GM19193 (cell line): Measurements from ENCODE around the gene HSD11B2.

ENCODE experiments used
- POLR2A ChIP-seq: IDR thresholded peaks from 4 replicates; pipeline ENCODE4 v1.6.1; 2011; ENCODE audit not compliant: insufficient read depth, insufficient read length; ENCODE audit errors: extremely low read depth

The HSD11B2 gene

GRCh38 chr16:67460168-67460567, 29.2 kb downstream of the HSD11B2 start:
- no peak for TF ChIP-seq POLR2A

DNA sequence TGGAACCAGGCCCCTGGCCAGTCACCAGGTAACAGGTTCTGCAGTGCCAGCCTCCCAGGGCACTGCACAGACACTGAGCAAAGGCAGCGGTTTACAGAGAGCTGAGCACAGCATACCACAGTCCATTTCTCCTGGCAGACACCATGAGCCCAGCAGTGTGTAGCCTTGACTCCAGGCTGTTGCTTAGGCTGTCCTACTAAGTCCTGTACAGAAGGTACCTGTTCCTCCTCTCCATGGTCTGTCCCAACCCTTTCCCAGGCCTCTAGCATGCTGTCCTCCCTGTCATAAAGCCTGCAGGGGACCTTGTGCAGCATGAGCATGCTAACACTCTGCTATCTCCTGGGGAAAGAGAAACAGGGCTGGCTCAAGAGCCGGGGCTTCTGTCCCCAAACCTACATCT, 30.0 kb downstream of the HSD11B2 start:
- TF ChIP-seq POLR2A = no peak

DNA sequence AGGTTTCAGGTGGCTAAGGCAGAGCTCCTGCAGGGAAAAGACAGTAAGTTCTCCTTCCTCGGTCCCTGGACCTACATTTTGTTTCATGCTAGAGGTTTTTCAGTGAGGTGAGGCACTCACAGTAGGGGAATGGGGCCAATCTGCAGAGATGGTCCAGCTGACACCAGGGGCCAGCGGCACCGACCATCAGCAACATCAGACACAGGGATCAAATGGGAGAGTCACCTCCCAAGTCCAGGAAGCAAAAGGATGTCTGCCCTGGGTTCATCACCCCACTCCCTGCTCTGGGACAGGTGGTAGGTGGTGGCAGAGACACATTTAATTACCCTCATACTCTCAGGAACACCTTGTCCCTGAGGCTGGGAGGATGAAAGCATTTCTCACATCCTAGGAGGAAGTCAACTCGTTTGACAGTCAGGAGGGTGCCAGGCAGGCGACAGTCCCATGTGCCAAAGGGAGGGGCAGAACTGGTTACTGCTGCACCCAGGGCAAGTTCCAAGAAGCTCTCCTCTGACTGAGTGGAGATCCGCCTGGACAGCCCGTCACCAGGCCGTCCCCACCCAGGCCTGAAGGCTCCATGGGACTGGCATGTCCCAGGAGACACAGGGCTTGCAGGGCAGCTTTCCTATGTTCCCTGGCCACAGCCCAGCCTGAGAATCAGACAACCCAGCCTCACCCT, 30.8 kb downstream of the HSD11B2 start:
- TF ChIP-seq POLR2A = no peak

GRCh38 chr16:67462279-67462655, 31.3 kb downstream of the HSD11B2 start:
- TF ChIP-seq POLR2A = no peak

- no peak for TF ChIP-seq POLR2A
These were observed 32.1 kb downstream of the HSD11B2 start for GRCh38 chr16:67463059-67463458.

- no peak for TF ChIP-seq POLR2A
These were observed 32.8 kb downstream of the HSD11B2 start for GRCh38 chr16:67463691-67464090.

DNA sequence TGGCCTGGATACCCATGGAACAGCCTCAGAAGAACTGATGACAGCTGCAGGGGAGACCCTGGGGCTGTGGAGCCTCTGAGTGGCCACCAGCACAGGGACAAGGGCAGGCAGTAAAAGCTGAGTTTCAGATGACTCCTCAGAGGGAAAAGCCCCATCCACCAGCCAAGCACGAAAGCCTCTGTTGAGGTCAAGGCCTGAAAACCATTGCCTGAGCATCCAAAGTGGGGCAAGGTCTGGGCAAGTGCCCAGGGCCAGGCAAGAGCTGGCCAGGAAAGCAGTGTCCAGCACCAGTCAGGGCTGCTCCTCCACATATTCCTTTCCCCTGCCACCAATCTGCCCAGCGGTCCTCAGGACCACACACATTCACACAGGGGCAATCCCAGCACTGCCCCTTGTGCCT, 33.6 kb downstream of the HSD11B2 start:
- no peak for TF ChIP-seq POLR2A

- TF ChIP-seq POLR2A = no peak
These were observed 35.7 kb downstream of the HSD11B2 start for GRCh38 chr16:67466581-67466980.

- no peak for TF ChIP-seq POLR2A
These were observed 37.8 kb downstream of the HSD11B2 start for GRCh38 chr16:67468731-67469130.

DNA sequence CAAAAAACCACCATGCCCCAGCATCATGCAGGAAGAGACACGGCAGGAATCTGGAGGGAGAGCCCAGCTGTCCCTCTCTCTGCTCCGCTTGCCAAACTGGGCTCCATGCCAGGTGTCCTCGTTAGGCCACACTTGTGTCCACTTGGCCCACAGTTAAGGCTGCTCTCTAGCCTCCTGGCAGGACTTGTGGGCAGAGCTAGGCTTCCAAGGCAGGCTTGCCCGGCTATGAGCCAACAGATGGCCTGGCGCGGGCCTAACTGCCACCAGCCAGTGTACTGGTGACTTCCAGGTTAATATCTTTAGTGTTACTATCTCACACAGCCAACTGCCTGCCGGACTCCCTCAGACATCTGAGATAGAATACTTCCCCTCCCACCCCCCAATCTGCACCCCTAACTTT, 39.4 kb downstream of the HSD11B2 start:
- TF ChIP-seq POLR2A = no peak

DNA sequence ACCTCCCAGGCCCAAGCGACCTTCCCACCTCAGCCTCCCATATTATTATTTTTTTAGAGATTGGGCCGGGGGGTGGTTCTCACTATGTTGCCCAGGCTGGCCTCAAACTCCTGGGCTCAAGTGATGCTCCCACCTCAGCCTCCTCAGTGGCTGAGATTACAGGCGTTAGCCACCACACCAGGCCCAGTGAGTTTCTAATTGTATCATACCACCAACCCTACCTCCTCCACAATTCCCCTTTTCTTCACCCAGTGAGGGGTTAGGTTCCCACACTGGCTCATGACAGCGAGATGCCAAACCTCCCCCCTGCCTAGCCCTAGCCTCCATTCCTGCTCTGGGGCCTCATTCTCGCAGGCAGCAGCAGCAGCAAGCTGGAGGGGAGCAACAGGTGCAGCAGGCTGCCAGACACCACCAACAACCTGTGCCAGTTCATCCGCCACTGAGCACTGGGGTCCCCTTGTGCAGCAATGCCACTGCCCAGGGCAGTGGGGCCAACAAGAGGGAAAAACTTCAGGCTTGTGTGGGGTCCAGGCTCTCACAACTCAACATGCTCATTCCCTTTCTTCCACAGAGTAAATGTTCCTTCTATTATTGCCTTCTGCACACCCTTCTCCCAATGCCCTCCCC, 41.0 kb downstream of the HSD11B2 start:
- no peak for TF ChIP-seq POLR2A

GRCh38 chr16:67474551-67475455, 43.9 kb downstream of the HSD11B2 start:
- no peak for TF ChIP-seq POLR2A

- TF ChIP-seq POLR2A = no peak
These were observed 47.1 kb downstream of the HSD11B2 start for GRCh38 chr16:67477960-67478554.

- peak; percentile 80 for TF ChIP-seq POLR2A
These were observed 50.1 kb downstream of the HSD11B2 start, which contains the start of gene ATP6V0D1 for GRCh38 chr16:67480833-67481560. Gene ATP6V0D1, minus strand, starts transcription at chr16:67481157. Its CDS starts 71 bp downstream, at chr16:67481086.
